GM19193 (cell line): Measurements from ENCODE around the gene SIX1.

Experiments used
- POLR2A ChIP-seq: IDR thresholded peaks from 4 replicates; pipeline ENCODE4 v1.6.1; 2011; ENCODE audit not compliant: insufficient read depth, insufficient read length; ENCODE audit errors: extremely low read depth

Gene SIX1

GRCh38 chr14:60658909-60659585, 9.8 kb upstream of the SIX1 start:
- no peak for TF ChIP-seq POLR2A

DNA sequence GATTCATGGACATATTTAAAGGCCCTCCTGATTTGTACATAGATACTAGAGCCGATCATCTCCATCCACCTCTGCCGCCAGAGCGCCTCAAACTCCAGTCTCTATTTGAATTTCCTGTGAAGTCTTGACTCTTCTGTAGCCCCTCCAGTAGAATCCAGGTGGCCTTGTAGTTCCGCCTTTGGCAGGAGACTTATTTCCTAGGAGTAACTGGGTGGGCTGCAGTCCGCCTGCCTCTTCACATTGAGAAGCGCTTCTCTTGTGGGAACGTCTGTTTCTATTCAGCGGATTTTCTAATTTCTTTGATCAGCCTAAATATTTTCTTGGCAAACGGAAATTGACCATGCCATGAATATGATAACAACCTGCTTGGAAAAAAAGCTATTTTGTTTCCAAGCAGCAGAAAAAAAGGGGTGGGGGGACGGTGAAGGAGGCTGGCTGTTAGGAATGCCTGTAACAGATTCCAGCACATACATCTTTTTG, 9.0 kb upstream of the SIX1 start:
- TF ChIP-seq POLR2A: no peak

DNA sequence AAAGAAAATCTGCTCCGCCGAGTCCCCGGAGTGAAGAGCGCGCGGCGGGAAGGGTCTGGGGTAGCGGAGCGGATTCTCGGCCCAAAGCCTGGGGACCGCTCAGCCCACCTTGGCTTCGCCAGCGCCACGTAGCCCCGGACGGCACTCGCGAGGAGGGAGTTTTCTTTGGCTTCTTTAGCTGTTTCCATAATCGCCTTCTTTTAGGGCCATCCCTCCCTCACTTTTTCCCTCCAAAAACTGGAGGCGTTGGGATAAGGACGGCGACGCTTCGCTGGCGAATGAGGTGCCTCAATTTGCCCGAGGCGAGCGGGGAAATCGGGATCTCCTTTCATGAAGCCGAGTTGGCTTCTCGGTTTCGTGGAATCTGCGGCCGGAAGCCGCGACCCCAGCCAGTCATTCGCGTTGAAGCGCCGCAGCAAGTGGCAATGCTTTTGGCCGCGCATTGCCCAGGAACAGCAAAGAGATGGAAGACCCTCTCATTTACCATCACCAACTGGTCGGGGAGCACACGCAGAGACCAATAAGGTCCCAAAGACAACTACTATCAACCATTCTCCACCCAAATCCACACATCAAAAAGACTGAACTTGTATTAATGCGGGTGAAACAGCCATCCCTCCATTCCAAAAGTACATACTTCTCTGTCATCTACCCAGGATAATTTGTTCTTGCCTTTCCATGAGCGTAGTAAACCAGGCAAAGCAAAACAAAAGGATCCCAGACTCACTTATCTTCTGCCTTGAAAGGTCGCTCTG, 8.4 kb upstream of the SIX1 start:
- TF ChIP-seq POLR2A: no peak

GRCh38 chr14:60656686-60657455, 7.6 kb upstream of the SIX1 start:
- no peak for TF ChIP-seq POLR2A

GRCh38 chr14:60655898-60656685, 6.8 kb upstream of the SIX1 start:
- TF ChIP-seq POLR2A: no peak

DNA sequence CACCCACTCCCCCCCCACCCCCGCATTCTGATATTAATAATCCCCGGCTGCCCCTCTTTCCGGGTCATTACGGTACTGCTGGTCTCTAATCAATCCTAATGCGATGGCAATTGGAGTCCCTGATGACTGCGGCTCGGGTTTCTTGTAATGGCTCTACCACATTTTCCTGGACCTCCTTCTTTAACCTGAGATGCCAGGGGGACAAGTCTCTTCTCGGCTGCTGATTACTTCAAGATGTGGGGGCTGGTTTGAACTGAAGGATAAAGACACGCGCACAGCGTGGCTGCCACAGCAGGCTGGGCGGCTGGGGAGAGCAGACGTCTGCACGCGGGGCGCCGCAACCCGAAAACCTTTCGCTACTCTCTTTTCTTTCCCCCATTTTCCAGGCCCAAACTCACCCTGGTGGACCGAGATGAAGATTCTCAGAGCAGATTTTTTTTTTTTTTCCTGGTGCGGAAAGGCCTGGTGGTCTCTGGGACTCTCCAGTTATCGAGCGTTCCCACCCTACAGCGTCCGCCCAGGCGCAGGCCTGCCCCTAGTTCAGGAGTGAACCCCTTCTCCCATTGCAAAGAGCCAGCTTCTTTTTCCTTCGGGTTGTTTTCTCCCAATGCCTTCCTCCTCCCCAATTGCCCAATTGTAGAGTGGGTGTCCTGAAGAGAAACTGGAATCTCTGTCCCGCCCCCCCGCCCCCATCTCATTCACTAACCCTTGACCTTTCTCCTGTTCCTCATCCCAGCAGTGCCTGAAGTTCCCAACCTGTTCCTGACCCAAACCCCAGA, 6.0 kb upstream of the SIX1 start:
- no peak for TF ChIP-seq POLR2A

DNA sequence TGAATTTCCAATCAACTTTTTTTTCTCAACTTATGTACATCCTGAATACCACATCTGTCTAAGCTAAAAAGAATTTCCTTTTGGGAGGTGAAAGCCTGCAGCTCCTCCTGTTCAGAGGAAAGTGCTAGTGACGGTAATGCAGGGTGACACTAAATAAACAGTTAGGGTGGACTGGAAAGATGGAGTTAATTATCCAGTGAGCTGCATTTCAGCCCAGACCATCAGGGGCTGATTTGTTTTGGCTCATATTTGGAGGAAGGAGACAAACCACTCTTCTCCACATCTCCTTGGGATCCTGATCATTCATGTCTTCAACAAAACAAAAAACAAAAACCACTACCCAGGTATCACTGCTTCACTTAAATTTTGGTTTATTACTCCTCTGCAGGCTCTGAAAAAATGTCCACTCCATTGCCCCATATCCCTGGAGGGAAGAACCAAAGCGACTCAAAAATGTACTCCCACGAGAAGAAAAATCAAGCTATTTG, 5.1 kb upstream of the SIX1 start:
- no peak for TF ChIP-seq POLR2A

DNA sequence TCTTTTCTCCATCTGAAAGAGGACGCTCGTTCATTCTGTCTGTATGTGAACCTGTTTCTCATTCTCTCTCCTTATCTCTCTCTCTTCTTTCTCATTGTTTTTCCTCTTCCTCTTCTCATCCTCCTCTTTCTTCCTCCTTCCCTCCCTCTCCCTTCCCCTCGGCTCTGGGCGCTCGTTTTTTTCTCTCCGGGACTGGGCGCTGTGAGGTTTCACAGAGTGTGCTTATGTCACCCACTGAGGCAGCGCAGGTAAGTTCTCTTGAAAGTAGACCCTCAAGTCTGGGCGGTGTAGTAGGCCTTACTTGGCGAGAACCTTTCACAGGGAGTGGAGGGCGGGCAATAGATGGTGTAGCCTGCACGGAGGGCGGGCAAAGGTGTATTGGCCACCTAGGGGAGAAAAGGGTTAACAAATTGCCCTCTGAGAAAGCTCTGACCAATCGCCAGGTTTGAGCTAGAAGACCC, 4.5 kb upstream of the SIX1 start:
- no peak for TF ChIP-seq POLR2A

- TF ChIP-seq POLR2A: no peak
These were observed 3.7 kb upstream of the SIX1 start for GRCh38 chr14:60652674-60653651.

GRCh38 chr14:60651796-60652673, 2.8 kb upstream of the SIX1 start:
- TF ChIP-seq POLR2A: no peak

- TF ChIP-seq POLR2A: no peak
These were observed 2.0 kb upstream of the SIX1 start for GRCh38 chr14:60651086-60651795.
